Activated CD4-positive, alpha-beta T cell treated with anti-CD3 and anti-CD28 coated beads for 1 hour (primary cell): ENCODE data around the gene PTPN23.
A peak's percentile ranks its signal among the peaks of the same experiment; 100 is the strongest.

ENCODE experiments used
- DNase-seq: peaks from one replicate; pipeline ENCODE4 v3.0.0-alpha.2; 2020

Gene PTPN23

DNA sequence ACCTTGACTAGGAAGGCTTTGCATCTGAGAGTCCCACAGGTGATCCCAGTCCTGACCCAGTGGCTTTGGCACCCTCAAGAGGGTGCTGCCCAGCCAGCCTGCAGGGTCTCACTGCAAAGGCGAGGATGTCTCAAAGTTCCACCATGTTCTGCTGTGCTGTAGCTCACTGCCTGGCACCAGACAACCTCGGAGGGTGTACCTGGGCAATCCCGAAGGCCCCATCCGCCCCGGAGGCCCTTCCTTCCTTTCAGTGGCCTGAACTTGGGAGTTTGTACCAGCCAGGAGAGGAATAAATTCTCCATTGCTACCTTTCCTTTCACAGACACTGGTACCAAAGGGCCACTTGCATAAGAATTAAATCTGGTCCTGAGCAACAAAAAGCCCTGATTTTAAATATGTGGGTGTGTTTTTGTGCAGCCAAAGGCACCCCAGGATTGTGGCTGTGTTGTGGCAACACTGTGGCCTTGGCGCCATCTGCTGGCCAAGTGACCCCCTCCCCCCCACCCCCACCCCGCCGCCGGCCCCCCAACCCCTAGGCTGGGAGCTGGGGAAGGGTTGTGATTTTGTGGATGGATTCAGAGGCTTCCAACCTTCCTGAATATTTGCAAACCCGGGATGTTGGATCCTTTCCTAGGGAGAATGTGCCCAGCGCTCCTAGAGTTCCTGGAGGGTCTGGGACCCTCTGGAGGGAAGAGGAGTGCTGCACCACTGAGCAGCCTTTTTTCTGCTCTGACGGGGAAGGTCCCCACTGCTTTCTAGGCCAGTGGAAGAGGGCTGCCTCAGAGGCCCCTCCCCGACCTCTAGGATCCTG lies 9.7 kb upstream of the PTPN23 start:
- DNase-seq = no peak

DNA sequence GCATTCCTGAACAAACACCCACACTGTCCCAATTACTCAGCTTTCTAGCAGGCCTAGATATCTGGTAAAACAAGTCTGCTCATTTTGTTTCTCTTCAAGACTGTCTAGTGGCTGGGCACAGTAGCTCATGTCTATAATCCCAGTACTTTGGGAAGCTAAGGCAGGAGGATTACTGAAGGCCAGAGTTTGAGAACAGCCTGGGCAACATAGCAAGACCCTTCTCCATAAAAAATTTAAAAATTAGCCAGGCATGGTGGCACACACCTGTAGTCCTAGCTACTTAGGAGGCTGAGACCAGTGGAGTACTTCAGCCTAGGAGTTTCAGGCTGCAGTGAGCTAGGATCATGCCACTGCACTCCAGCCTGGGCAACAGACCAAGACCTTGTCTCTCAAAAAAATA lies 6.2 kb upstream of the PTPN23 start:
- DNase-seq = no peak

DNA sequence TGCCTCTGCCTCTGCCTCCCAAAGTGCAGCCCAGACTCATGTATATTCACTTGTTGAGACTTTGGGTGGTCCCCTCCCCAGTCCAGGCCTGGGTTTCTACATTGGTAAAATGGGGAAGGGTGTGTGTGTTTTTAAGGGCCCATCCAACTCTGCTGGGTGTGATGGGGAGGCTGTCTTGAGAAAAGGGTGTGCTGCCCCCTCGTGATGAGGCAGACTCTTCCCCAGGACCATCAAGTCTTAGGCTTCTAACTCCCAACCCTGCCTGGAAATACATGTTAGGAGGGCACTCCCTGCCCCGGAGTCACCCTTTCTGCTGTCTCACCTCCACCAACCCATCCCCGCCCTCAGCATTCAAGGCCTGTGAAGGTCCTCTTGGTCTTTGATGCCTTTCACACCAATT lies 4.4 kb upstream of the PTPN23 start:
- no peak for DNase-seq

DNA sequence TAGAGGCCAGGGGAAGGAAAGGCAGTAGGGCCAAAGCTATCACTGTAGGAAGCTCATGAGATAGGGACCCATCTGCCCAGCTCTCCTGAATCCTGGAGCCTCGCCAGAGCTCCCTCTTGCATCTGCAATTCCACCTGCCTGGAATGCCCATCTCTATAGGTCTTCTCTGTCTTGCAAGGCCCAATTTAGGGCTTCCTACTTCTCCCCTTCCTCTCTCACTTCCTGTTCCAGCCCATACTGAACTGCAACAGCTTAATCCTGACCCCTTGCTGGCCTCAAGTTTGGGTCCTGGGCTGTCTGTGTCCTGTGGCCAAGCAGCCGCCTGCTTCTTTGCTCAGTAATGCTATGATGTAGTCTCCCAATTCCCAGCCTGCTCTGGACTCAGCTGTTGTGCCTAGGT lies 3.6 kb upstream of the PTPN23 start:
- no peak for DNase-seq

DNA sequence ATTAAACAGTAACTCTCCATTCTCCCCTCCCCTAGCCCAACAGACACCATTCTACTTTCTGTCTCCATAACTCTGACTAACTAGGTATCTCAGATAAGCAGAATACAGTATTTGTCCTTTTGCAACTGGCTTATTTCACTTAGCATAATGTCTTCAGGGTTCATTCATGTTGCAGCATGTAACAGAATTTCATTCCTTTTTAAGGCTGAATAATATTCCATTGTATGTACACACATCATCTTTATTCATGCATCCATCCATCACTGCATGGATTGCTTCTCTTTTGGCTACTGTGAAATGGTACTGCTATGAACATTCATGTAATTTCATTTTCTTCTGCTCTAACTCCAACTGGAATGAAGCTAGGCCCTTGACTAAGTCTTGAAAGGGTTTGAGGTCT lies 2.0 kb upstream of the PTPN23 start:
- DNase-seq = no peak

DNA sequence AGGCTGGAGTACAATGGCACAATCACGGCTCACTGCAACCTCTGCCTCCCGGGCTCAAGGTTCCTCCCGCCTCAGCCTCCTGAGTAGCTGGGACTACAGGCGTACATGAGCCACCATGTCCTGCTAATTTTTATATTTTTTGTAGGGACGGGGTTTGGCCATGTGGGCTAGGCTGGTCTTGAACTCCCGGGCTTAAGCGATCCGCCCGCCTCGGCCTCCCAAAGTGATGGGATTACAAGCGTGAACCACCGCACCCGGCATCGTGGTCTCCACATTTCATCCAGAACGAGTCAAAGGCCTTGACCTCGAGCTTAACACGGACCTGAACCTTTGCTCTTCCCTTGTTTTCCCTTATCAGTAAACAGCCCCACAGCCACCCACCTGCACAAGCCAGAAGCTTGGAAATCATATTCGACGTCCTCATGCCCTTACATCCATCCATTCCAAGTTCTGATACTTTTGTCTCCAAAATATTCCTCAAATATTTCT lies 1.4 kb upstream of the PTPN23 start:
- no peak for DNase-seq

DNA sequence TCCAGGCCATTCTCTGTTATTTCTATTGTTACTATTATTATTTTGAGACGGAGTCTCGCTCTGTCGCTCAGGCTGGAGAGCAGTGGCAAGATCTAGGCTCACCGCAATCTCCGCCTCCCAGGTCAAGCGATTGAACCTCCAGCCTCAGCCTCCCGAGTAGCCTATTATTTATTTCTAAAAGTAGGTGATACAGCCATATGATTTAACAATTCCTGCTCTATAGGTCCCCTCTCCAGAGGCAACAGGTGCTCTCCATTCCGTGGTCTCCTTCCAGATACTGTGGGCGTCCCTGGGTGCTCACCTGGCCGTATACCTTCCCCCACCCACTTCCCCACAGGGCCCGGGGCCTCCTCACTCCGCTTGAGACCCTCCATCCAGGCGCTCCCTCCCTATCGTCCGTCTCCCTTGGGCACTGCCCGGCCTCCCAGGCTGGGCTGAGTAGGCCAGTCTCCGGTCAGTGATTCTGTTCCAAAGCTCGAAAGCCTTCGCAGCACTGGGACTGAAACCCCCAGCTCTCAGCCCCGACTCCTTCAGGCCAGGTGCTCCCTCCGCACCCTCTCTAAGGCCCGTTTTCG lies 708 bp upstream of the PTPN23 start:
- no peak for DNase-seq

DNA sequence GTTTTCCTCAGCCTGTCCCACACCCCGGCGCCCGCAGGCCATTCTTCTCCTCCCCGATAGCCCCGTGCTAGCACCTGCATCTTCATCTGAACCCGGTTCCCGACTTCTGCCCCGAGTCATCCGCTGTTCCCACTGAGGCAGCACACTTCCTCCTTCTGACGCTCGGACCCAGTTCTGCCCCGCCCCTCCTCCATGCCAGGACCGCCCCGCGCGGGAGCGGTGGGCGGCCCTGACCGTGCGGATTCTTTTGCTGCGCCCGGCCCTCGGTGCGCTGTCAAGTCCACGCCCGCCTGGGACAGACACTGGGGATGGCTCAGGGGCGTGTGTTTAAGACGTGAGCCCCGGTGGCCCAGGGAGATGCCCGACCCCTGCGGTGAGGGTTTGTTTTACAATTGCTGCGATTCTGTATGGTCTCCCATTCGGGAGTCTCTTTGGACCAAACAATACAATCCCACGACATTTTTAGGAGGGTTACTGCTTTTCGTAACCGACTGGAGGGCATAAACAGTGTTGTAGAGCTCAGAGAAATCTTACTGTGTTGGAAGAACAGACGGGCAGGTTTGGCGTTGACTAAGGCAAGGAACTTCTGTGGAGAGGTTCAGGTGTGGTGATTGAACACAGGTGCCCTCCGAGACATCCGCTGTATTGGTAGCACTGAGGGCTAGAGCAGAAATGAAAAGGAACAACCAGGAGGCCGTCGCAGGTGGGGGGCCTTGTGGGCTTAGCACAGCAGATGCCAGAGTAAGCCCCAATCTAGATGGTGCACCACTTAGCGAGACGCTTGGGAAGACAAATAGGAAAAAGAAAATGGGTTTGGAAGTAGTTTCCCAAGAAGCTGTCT lies 716 bp downstream of the PTPN23 start:
- DNase-seq = peak; percentile 38

DNA sequence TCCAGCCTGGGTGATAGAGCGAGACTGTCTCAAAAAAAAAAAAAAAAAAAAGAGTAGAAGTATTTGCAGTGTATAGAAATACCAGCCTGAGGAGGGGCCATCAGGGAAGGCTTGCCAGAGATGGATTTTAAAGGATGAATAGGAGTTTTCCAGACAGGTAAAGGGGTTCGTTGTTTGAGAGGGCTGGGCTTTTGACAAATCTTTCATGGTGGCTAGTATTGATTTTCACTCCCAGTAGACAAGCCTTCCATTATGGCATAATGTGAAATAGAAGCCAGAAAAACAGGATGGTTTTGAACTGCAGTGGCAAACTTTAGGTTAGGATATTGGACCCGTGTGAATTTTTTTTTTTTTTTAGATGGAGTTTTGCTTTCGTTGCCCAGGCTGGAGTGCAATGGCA lies 3.6 kb downstream of the PTPN23 start:
- no peak for DNase-seq

DNA sequence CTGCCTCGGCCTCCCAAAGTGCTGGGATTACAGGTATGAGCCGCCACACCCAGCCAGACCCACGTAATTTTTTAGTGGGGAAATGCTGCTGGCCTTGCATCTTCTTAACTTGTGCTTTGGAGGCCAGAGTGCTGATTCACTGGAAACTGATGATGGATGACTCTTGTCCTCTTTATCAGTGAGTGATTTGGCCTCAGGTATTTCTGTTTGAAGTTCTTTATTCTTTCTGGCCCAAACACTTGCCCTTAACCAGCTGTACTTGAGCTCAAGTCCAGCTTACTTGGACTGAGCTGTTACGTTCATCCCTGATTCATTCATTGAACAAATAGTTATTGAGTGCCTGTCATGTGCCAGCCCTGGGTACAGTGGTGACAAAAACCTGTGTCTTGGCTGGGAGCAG lies 4.2 kb downstream of the PTPN23 start:
- DNase-seq = no peak

DNA sequence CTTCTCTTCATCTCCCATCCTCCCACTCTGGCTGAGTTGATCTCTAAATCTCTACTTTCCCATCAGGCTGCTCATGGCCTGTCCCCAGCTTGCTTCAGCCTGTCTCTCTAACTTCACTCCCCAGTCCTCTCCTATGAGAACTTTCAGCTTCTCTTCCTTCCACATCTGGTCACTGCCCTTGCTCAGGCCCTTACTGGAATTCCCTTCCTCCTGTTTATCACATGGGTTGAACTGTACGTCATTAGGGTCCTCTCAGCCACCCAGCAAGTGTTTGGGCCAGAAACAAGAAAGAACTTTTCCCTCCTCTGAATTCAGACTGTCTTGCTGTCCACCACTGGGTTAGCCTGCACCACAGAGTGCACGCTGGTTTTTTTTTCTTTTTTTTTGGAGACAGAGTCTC lies 5.0 kb downstream of the PTPN23 start:
- no peak for DNase-seq

DNA sequence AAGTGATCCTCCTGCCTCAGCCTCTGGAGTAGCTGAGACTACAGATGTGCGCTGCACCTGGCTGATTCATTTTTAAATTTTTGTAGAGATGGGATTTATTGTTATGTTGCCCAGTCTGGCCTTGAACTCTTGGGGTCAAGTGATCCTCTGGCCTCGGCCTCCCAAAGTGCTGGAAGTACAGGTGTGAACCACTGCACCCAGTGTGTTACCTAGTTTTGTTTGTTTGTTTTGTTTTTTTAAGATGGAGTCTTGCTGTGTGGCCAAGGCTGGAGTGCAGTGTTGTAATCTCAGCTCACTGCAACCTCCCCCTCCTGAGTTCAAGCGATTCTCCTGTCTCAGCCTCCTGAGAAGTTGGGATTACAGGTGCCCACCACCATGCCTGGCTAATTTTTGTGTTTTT lies 12.1 kb downstream of the PTPN23 start:
- no peak for DNase-seq

DNA sequence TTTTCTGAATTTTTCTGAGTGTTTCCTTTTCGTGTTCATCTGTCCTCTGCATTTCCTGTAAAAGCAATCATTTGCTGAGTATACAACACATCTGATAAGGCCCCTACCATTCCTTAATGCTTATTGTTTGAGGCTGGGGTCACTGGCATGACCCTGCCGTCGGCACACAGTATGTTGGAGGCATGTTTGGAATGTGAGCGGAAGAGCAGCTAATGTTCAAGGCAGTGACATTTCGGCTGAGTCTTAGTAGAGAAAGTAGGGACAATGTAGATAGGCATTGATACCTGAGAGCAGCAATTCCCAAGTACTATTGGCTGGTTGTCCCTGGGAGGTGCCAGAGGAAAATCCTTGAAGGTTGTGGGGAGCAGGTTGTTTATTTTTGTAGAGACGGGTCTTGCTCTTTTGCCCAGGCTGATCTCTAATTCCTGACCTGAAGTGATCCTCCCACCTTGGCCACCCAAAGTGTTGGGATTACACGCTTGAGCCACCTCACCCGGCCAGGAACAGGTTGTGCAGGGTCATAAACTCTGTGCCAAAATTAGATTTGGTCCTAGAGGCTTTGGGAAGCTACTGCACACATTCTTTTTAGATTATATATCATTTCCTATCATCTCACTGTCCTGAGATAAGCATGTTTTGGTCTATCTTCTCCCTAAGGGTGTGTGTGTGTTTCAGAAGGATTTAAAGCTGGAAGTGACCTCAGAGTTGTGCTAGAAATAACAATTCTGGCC lies 13.5 kb downstream of the PTPN23 start:
- DNase-seq = no peak

DNA sequence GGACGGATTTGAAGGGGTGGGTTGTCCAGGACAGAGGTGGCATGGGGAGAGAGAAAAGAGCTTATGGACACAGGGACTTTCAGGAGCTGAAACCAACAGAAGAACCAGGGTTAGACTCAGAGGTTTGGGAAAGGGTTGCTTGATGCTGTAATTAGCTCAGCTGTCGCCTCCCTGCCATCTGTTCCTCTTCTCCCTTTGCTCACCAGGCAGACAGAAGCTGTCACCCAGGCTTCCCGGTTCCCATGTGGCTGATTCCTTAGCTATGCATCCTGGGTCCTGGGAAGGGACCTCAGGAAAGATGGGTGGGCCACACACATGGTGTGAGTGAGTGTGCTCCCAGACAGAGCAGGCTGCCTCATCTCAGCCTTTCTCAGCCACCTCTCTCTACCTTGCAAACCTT lies 14.1 kb downstream of the PTPN23 start:
- no peak for DNase-seq

DNA sequence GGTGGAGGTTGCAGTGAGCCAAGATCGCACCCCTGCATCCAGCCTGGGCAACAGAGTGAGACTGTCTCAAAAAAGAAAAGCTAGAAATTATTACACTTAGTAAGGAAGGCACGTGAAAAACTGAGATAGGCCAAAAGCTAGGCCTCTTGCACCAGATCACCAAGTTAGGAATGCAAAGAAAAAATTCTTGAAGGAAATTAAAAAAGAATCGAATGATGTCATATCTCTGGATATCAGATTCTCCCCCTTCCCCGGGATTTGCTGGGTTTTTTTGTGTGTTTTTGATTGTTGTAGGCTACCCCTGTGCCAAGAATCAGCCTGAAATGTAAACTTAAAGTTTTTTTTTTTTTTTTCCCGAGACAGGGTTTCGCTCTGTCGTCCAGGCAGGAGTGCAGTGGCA lies 17.4 kb downstream of the PTPN23 start:
- DNase-seq = no peak

DNA sequence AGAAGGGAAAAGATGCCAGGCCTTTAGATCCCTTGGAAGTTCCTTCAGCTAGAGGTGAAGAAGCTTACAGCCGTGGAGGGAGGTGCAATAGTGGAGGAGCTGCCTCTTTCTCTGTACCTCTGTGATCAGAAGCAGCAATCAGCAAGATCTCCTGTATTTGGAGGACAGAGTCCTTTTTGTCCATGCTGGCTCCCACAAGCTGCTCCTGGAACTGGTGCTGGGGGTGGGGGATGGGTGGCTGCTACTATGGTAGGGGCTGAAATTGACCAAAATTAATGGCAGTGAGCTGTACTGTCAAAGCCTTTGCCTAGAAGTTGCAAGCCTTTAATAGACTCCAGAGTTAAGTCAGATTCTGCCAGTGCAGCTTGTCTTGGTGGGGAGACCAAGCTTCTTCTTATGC lies 18.2 kb downstream of the PTPN23 start:
- DNase-seq = no peak

DNA sequence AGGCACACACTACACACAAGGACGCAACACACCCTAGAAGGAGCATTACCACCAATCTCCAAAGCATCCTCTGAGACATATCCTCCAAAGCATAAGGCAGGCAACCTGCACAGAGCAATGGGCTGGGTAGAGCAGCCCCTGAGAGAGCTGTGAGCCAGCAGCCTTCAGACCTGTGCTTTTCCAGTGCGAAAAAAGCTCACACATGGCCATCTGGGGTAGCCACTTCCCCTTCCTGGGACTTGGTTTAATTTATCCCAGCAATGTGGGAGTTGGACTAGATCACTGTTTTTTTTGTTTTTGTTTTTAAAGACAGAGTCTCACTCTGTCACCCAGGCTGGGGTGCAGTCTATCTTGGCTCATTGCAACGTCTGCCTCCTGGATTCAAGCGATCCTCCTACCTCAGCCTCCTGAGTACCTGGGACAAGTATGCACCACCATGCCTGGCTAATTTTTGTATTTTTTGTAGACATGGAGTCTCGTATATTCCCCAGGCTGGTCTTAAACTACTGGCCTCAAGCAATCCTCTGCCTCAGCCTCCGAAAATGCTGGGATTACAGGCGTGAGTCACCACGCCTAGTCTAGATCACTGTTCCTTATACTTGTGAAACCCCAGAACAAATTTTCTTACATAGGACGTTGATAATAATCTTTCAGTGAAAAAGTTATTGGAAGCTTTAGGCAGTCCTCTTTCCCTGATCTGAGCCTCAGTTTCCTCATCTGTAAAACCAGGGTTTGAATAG lies 18.9 kb downstream of the PTPN23 start:
- DNase-seq = no peak

DNA sequence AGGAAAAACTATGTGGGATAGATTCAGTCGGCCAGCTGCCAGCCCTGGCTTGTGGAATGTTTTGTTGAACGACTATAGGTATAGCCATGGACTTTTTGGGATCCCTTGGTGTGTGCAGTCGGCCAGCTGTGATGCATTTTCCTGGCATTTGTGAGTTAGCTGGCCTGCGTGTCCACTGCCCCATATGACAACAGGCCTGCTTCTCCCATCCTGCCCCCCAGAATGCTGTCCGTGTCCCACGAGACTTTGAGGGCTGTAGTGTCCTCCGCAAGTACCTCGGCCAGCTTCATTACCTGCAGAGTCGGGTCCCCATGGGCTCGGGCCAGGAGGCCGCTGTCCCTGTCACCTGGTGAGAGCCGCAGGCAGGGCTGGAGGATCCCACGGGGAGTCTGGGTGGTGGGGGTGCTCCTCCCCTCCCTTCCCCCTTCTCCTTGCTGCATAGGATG lies 23.6 kb downstream of the PTPN23 start:
- DNase-seq = no peak

DNA sequence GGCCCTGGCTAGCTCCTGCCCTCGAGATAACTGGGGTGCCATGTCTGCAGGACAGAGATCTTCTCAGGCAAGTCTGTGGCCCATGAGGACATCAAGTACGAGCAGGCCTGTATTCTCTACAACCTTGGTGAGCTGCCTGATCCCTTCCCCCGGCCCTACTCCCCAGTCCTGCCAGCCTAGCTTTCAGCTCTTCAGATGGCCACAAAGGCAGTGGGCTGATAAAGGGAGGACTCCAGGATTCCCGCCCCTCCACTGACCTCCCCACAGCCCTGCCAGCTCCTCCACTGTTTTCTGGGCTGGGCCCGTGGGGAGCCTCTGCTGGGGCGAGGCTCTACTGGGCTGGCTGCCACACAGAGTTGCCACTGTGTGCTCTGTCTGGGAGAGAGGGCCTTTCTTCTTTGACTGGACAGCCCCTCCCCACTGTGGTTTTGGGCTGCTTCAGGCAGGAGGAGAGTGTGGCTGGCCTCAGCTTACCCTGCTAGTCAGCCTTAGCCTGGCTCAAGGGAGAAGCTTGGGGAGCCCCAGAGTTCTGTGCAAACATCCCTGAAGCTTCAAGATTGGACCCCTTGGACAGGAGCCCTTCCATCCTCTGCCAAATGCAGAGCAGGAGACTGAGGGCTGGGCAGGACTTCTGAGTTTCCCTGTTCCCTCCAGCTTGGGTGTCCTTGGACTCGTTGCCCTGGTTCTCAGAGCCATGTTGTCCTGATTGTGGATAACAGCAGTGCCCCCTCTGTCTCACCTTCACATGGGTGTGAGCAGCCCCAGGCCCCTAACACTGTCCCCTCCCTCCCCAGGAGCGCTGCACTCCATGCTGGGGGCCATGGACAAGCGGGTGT lies 24.4 kb downstream of the PTPN23 start:
- no peak for DNase-seq

DNA sequence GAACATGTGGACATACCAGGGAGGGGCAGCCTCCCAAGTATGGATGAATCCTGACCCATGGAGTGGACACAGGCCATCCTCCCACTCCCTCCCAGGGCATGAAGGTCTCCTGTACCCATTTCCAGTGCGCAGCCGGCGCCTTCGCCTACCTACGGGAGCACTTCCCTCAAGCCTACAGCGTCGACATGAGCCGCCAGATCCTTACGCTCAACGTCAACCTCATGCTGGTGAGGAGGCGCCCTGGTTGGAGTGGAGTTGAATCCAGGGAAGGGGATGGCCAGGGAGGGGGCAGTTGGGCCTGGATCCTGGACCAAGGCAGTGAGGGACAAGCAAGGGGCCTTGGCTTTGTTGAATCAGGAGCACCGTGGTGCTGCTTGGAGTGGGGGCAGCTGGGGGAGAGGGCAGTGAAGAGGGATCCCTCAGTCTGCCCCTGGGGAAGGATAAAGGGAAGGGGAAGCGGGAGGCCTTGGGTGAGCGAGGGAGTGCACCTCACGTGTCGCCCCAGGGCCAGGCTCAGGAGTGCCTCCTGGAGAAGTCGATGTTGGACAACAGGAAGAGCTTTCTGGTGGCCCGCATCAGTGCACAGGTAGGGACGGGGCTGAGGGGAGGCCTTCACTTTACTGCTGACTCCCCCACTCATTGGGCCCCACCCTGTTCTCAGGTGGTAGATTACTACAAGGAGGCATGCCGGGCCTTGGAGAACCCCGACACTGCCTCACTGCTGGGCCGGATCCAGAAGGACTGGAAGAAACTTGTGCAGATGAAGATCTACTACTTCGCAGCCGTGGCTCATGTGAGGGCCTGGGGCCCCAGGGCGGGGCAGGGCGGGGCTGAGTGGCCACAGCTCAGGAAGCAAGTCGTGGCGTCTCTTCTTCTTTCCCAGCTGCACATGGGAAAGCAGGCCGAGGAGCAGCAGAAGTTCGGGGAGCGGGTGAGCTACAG lies 25.3 kb downstream of the PTPN23 start:
- no peak for DNase-seq
